ENCODE data around the gene DONSON. TPM values are rescaled to one million over a fixed set of nuclear protein-coding genes. Genes with fewer than 3 reads are reported as not detected.

The DONSON gene
- total RNA-seq, 1 experiment from 2014 or later = 48.5 TPM

DNA sequence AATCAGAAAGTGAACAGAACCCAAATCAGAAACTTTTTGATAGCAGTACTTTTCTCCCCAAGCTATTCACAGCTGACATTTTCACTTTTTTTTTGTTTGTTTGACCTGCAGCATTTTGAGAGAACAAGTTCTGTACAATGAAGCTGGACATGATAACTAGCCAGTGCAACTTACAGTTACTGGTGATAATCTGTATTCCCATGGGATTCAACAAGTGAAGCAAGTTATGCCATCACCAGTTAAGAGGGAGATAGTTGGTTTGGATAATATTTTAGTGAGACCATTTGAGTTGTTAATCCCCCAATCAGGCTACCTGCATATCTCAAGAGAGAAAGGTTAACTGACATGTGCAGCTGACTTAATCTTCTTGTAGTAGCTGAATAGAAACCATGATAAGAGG is 27.5 kb downstream of the DONSON start:
- DNase-seq (ENCODE audit: low spot score) = no peak
- no peak overlapping the region for H3K27ac ChIP-seq (ENCODE audit: low read depth, low read length, poor library complexity, severe bottlenecking)
- peaks cover 86% of the 10 kb centered on the region for H3K36me3 ChIP-seq (ENCODE audit: insufficient read depth, low read length, poor library complexity, severe bottlenecking)
- CTCF ChIA-PET = no interaction called here
- POLR2A ChIA-PET (ENCODE audit: low non-redundant PET) = no interaction called here
- intact Hi-C loops (cut with micrococcal nuclease; ENCODE audit: unreplicated experiment) = no loop called here
- H3K4me3 ChIP-seq (ENCODE audit: low read depth, low read length, poor library complexity, severe bottlenecking) = no peak overlapping the region
- no TSS peak for BruUV-seq (replicated peaks)
- no peaks in the 10 kb centered on the region for H3K27me3 ChIP-seq (replicated peaks; ENCODE audit: insufficient read depth, low read depth, low read length, poor library complexity)
- no peaks in the 10 kb centered on the region for H3K9me3 ChIP-seq (ENCODE audit: low read depth, low read length, poor library complexity, severe bottlenecking)
- TF ChIP-seq EZH2 (IDR thresholded peaks at IDR 0.05; ENCODE audit: borderline replicate concordance, low read depth, low read length, poor library complexity, severe bottlenecking) = no peak
- TF ChIP-seq, protein P1, sequence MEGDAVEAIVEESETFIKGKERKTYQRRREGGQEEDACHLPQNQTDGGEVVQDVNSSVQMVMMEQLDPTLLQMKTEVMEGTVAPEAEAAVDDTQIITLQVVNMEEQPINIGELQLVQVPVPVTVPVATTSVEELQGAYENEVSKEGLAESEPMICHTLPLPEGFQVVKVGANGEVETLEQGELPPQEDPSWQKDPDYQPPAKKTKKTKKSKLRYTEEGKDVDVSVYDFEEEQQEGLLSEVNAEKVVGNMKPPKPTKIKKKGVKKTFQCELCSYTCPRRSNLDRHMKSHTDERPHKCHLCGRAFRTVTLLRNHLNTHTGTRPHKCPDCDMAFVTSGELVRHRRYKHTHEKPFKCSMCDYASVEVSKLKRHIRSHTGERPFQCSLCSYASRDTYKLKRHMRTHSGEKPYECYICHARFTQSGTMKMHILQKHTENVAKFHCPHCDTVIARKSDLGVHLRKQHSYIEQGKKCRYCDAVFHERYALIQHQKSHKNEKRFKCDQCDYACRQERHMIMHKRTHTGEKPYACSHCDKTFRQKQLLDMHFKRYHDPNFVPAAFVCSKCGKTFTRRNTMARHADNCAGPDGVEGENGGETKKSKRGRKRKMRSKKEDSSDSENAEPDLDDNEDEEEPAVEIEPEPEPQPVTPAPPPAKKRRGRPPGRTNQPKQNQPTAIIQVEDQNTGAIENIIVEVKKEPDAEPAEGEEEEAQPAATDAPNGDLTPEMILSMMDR (conservative IDR thresholded peaks at IDR 0.05; ENCODE audit: low read depth, low read length) = no peak
- no peaks in the 10 kb centered on the region for H3K4me1 ChIP-seq (ENCODE audit: insufficient read depth, low read length, poor library complexity, severe bottlenecking)

DNA sequence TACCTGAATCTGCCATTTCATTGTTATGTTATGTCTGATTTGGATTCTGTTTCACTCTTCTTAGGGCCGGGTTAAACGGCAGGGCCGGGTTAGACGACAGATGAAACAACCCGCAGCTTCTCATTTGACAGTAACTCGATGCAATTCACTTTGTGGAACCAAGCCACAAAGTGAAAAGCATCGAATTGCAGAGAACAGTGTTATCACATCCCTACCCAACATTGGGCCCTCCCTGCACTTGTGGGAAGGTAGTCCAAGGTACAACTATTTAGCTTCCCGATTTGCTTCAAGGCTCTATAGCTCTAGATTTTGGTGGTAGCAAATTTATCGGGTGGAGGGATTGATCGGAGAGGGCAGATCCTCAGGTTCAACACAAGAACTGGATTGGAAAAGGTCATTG is 28.7 kb downstream of the DONSON start:
- no peak for DNase-seq (ENCODE audit: low spot score)
- no TSS peak for BruUV-seq (replicated peaks)
- ChIA-PET CTCF (no interaction called here), POLR2A (ENCODE audit: low non-redundant PET) (no interaction called here)
- no peaks in the 10 kb centered on the region for H3K27me3 ChIP-seq (replicated peaks; ENCODE audit: insufficient read depth, low read depth, low read length, poor library complexity)
- TF ChIP-seq, protein P1 (conservative IDR thresholded peaks at IDR 0.05; ENCODE audit: low read depth, low read length) = no peak
- TF ChIP-seq EZH2 (IDR thresholded peaks at IDR 0.05; ENCODE audit: borderline replicate concordance, low read depth, low read length, poor library complexity, severe bottlenecking) = no peak
- H3K27ac ChIP-seq (ENCODE audit: low read depth, low read length, poor library complexity, severe bottlenecking) = no peak overlapping the region
- intact Hi-C loops (cut with micrococcal nuclease; ENCODE audit: unreplicated experiment) = no loop called here
- no peak overlapping the region for H3K4me3 ChIP-seq (ENCODE audit: low read depth, low read length, poor library complexity, severe bottlenecking)
- H3K4me1 ChIP-seq (ENCODE audit: insufficient read depth, low read length, poor library complexity, severe bottlenecking) = no peaks in the 10 kb centered on the region
- H3K36me3 ChIP-seq (ENCODE audit: insufficient read depth, low read length, poor library complexity, severe bottlenecking) = peaks cover 86% of the 10 kb centered on the region
- no peaks in the 10 kb centered on the region for H3K9me3 ChIP-seq (ENCODE audit: low read depth, low read length, poor library complexity, severe bottlenecking)

DNA sequence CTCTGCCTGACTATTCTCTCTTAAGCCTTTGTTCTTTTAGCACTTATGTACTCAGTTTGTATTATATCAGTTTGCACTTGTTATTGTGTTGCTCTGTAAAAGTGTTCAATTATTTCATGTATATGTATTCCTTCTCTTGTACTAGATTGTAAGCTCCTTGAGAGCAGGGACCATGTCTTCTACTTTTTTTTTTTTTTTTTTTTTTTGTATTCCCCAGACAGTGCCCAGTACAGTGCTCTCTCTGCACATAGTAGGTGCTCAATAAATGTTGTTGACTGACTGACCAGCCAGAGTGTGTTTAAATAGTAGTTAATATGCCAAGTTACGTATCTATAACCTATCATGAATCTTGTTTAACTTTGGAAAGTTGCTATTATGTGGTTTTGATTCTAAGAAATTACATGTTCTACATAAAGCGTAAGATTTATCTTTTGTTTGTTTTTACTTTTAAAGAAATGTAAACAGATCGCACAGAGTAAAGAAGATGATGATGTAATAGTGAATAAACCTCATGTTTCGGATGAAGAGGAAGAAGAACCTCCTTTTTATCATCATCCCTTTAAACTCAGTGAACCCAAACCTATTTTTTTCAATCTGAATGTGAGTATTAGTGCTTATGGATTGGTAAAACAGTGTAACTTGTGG is 29.6 kb downstream of the DONSON start:
- H3K4me3 ChIP-seq (ENCODE audit: low read depth, low read length, poor library complexity, severe bottlenecking) = no peak overlapping the region
- H3K9me3 ChIP-seq (ENCODE audit: low read depth, low read length, poor library complexity, severe bottlenecking) = no peaks in the 10 kb centered on the region
- POLR2A ChIA-PET (ENCODE audit: low non-redundant PET) = no interaction called here
- CTCF ChIA-PET = interaction anchor here (0.6 kb wide), 1 partner anchor 50 kb away, joined by 3 read pairs; no protein-coding TSS in a partner anchor
- no TSS peak for BruUV-seq (replicated peaks)
- H3K27ac ChIP-seq (ENCODE audit: low read depth, low read length, poor library complexity, severe bottlenecking) = no peak overlapping the region
- no peaks in the 10 kb centered on the region for H3K27me3 ChIP-seq (replicated peaks; ENCODE audit: insufficient read depth, low read depth, low read length, poor library complexity)
- TF ChIP-seq EZH2 (IDR thresholded peaks at IDR 0.05; ENCODE audit: borderline replicate concordance, low read depth, low read length, poor library complexity, severe bottlenecking) = no peak
- TF ChIP-seq, protein P1 (conservative IDR thresholded peaks at IDR 0.05; ENCODE audit: low read depth, low read length) = no peak
- intact Hi-C loops (cut with micrococcal nuclease; ENCODE audit: unreplicated experiment) = no loop called here
- no peaks in the 10 kb centered on the region for H3K4me1 ChIP-seq (ENCODE audit: insufficient read depth, low read length, poor library complexity, severe bottlenecking)
- no peak for DNase-seq (ENCODE audit: low spot score)
- peaks cover 90% of the 10 kb centered on the region for H3K36me3 ChIP-seq (ENCODE audit: insufficient read depth, low read length, poor library complexity, severe bottlenecking)
